NCI-H2029 treated with DMSO at 0.1 percent for 48 hours (cell line): ENCODE measurements around the gene ZFR.
"Not testable (repeated sequence)": the region's sequence is repeated elsewhere in the genome, so short reads cannot be mapped to it uniquely, and the experiment has no call there.

ENCODE experiments used
- DNase-seq: peaks from one replicate; lab custom pipeline; 2025; lab: John Stamatoyannopoulos, UW

The ZFR gene

DNA sequence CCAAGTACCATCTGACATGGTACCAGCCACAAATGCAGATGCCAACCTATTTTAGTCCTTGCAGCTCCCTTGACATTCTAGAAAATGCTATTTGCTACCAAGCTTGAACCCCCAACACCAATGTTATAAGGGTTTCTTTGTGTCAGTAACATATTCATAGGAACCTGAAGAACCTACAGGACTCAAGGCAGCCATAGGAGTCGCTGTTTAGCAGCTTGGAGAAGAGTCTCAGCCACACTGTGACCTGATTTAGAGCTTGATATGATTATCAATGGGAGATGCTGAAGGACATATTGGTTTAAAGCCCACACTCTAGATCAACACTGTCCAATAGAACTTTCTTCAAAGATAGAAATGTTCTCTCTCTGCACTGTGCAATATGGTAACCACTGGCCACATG is 6.4 kb upstream of the ZFR start:
- no peak for DNase-seq

- no peak for DNase-seq
Measured at GRCh38 chr5:32449262-32449661, 4.7 kb upstream of the ZFR start.

DNA sequence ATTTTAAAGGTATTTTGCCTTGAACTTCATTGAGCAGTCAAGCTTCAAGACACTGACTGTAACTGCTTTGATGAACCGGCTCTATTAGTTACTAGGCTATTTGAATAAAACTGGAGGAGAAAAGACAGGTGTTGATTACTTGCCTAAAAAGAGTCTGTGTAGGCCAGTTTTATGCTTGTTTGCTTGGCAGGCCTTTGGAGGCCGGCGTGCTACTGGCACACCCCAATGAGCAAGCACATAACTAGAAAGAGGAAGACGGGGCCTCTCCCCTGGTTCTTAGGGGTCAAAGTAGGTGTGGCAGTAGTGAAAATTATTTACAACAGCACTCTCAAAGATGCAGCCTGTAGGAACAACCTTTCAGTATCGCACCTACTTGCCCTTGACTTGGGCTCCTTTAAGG is 2.1 kb upstream of the ZFR start:
- no peak for DNase-seq

GRCh38 chr5:32445831-32446614 is 1.5 kb upstream of the ZFR start:
- no peak for DNase-seq

- DNase-seq, result no peak
Measured at GRCh38 chr5:32445287-32445758, 783 bp upstream of the ZFR start.

GRCh38 chr5:32443541-32444430 is 754 bp downstream of the ZFR start:
- no peak for DNase-seq

GRCh38 chr5:32443145-32443540 is 1.4 kb downstream of the ZFR start:
- no peak for DNase-seq

- DNase-seq, result no peak
Measured at GRCh38 chr5:32439086-32439642, 5.4 kb downstream of the ZFR start.

DNA sequence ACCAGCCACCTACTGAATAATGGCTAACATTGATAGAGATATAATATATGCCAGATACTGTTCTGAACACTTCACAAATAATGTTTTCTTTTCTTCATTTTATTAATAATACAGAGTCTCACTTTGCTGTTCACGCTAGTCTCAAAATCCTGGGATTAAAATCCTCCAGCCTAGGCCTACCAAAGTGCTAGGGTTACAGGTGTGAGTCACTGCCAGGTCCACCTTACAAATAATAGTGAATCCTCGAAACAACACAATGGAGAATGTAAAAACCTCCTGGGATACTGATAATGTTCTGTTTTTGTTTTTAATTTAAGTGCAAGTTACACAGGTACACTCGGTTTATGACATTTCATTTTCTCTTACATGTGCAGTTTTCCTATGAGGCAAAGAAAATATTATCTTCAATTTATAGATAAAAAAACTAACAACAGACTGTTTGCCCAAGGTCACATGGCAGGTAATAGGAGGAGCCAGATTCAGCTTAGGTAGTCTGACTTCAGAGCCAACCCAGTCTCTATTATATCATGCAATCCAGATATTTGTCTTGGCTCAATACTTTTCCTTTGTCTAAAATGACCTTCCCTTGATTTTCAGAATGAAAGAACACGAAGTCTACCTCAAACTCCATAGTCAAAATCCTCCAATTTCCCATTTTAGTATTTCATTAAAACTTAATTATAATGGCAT is 7.8 kb downstream of the ZFR start:
- peak; percentile 64 for DNase-seq

DNA sequence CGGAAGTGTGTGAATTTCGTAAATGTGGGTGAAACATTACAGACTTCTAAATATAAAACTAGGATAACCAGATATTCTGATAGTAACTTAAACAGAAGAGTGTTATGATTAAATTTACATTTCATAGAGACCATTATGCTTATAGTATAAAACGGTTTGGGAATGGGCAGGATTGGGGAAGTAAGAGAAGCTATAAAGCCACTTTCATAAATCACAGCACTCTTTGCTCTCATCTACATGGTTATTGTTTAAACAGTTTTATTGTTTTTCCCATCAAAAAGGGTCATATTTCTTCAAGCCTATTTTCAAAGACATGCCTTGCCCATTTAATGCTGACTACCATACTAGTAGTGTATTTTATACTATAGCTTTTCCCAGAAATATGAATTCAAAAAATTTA is 9.2 kb downstream of the ZFR start:
- no peak for DNase-seq

- DNase-seq, result no peak
Measured at GRCh38 chr5:32434221-32434620, 10.3 kb downstream of the ZFR start.

DNA sequence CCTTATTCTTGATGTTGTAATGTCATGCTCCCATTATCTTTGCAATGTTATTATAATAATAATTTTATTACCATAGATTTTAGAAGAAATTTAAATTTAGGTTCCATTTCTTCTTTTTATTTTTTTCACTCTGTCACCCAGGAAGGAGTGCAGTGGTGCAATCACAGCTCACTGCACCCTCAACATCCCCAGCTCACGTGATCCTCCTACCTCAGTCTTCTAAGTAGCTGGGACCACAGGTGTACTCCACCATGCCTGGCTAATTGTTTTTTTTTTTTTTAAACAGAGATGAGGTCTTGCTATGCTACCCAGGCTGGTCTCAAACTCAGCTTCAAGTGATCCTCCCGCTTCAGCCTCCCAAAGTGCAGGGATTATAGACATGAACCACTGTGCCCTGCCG is 11.9 kb downstream of the ZFR start:
- DNase-seq, result no peak

GRCh38 chr5:32430825-32431224 is 13.7 kb downstream of the ZFR start:
- DNase-seq, result not testable (repeated sequence)

DNA sequence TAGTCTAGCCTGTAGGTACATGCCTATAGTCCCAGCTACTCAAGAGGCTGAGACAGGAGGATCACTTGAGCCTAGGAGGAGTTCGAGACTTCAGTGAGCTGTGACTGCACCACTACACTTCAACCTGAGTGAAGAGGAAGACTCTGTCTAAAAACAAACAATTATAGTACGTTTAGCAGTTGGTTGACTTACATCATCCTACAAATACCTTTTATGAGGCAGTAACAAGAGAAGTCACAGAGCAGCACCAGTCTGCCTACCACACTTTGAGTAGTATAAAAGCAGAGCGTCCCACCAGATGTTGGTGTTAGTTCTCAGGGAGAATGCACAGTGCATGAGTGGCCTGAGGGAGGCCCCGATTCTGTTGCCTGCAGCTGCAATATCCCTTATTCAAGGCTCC is 16.1 kb downstream of the ZFR start:
- peak; percentile 42 for DNase-seq

DNA sequence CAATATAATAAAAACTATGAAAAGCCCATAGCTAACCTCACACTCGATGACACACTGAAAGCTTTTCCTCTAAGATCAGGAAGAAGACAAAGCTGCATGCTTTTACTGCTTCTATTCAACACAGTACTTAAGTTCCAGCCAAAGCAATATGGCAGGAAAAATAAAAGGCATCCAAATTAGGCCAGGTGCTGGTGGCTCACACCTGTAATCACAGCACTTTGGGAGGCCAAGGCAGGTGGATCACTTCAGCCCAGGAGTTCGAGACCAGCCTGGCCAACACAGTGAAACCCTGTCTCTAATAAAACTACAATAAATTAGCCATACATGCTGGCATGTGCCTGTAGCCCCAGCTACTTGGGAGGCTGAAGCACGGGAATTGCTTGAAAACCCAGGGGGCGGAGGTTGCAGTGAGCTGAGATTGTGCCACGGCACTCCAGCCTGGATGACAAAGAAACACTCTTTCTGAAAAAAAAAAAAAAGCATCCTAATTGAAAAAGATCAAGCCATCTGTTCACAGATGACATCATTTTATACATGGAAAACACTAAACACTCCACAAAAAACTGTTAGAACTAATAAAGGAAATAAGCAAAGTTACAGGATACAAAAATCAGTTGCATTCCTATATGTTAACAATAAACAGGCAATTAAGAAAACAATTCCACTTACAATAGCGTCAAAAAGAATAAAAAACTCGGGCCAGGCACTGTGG is 17.9 kb downstream of the ZFR start:
- DNase-seq, result no peak

DNA sequence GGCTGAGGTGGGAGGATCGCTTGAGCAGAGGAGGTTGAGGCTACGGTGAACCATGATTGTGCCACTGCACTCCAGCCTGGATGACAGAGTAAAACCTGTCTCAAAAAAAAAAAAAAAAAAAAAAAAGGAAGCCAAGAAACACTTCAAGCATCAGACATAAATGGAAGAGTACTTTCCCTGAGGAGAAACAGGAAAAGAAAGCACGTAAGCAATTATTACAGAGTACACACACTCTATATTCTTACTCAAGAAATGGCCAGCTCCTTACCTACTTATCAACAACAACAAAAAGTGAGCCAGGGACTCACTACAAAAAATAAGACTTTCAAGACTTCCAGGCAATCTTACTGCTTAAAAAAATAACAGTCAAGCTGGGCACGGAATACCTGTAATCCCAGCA is 21.8 kb downstream of the ZFR start:
- DNase-seq, result no peak

DNA sequence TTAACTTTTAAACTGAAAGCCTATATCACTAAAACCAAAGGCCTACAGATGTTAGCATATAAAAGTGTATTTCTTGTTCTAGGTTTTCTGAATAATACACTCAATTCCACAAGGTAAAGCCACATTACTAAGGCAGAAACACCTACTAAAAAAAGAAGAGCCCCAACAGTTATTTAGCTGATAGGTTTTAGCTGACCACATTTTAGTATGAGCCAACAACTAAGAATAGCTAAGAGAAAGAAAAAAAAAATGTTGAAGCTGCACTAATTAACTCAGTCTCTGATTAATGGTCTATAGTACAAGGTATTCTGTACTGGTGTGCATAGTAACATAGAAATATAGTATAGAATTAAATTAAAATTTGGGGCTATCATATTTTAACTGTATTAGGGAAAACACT is 23.5 kb downstream of the ZFR start:
- DNase-seq, result no peak

- DNase-seq, result no peak
Measured at GRCh38 chr5:32420506-32420905, 24.0 kb downstream of the ZFR start.

DNA sequence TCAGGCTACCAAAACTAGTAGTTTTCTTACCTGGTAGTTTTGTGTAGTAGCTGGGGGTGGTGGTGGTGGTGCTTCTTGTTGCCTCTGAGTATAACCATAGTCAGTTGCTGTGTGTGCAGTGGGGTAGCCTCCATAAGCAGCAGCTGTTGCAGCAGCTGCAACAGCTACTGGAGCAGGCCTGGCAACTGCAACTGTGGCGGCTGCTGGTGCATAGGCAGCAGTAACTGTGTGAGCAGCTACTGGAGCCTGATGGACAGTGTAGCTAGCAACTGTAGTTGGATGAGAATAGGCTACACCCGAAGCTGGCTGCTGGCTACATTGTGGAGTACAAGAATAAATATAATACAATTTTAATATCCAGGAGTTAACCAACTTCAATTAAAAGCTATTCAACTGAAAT is 24.7 kb downstream of the ZFR start:
- DNase-seq, result no peak

GRCh38 chr5:32413466-32414263 is 30.9 kb downstream of the ZFR start:
- no peak for DNase-seq

DNA sequence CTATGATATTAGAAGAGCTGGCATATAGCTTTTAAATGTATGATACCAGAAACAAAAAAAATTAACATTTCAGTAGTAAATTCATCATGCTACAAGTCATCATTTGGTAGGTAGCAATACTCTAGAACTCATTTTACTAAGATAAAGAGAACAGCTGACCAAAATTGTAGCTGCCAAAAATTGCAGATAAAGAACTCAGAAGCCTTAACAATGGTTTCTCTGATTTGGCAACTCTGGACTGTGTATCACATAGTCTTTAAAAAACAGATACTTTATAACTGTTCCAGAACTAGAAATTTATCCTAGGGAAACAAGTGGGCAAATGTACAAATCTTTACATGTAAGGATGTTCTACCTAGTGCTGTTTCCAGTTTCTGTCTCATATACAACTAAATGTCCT is 33.9 kb downstream of the ZFR start:
- no peak for DNase-seq
